IMR-90 (cell line): ENCODE measurements around the gene NFASC. TPM values are rescaled to one million over a fixed set of nuclear protein-coding genes. Genes with fewer than 3 reads are reported as not detected.

ENCODE experiments used
- ATAC-seq: fragments of 200-7000 bp; cut with Tn5 transposase; 2 replicates; pipeline ENCODE4 v1.9.1; 2020; ENCODE audit warnings: low read depth, mild to moderate bottlenecking, moderate library complexity
- BruUV-seq: library from RNA; stranded (reverse); fragments of 400-500 nt; replicated peaks from 2 replicates; lab custom pipeline; 2021; lab: Mats Ljungman, UMichigan
- CTCF ChIA-PET: fragments of 300-600 bp; formaldehyde crosslinking; extraction: SDS; loops from one replicate; lab custom pipeline; 2021; ENCODE audit warnings: antibody characterized with exemption; lab: Yijun Ruan, JAX
- POLR2A ChIA-PET: fragments of 300-600 bp; sonication (Branson Sonifier 250); formaldehyde crosslinking; loops from one replicate; lab custom pipeline; 2022; ENCODE audit warnings: antibody characterized with exemption; ENCODE audit not compliant: unreplicated experiment; lab: Charles Lee
- DNase-seq: peaks from one replicate; pipeline ENCODE4 v3.0.0; 2013
- H2AFZ ChIP-seq: replicated peaks from 2 replicates; pipeline ENCODE3; 2013; ENCODE audit warnings: low read length, mild to moderate bottlenecking; ENCODE audit not compliant: poor library complexity
- H2AK5ac ChIP-seq: 2 replicates; pipeline ENCODE4 v1.6.1; 2013; ENCODE audit warnings: low read depth, low read length, inconsistent platforms
- H2AK9ac ChIP-seq: replicated peaks from 2 replicates; pipeline ENCODE3; 2013; ENCODE audit warnings: mild to moderate bottlenecking, low read depth, low read length, moderate library complexity; ENCODE audit not compliant: poor library complexity
- H2BK120ac ChIP-seq: 2 replicates; pipeline ENCODE4 v1.6.1; 2013; ENCODE audit warnings: low read depth, low read length, inconsistent platforms
- H2BK15ac ChIP-seq: 3 replicates; pipeline ENCODE4 v1.6.1; 2013; ENCODE audit warnings: low read depth, low read length, inconsistent platforms
- H2BK20ac ChIP-seq: 2 replicates; pipeline ENCODE4 v1.6.1; 2013; ENCODE audit warnings: low read depth, mild to moderate bottlenecking, inconsistent platforms, low read length, moderate library complexity
- H2BK5ac ChIP-seq: 2 replicates; pipeline ENCODE4 v1.6.1; 2013; ENCODE audit warnings: mild to moderate bottlenecking, low read depth, low read length, inconsistent platforms; ENCODE audit not compliant: poor library complexity, severe bottlenecking
- H3K14ac ChIP-seq: replicated peaks from 2 replicates; pipeline ENCODE4 v1.6.1; 2013; ENCODE audit warnings: low read depth, low read length, inconsistent platforms
- H3K18ac ChIP-seq: 2 replicates; pipeline ENCODE4 v1.6.1; 2013; ENCODE audit warnings: low read depth, low read length, control low read depth
- H3K23ac ChIP-seq: 2 replicates; pipeline ENCODE4 v1.6.1; 2013; ENCODE audit warnings: low read depth, low read length, inconsistent platforms
- H3K27ac ChIP-seq: 2 replicates; pipeline ENCODE4 v1.5.1; 2013; ENCODE audit warnings: mild to moderate bottlenecking, control low read depth, low read length; ENCODE audit not compliant: insufficient read depth
- H3K27me3 ChIP-seq: 2 replicates; pipeline ENCODE4 v1.6.1; 2013; ENCODE audit warnings: low read length; ENCODE audit not compliant: control insufficient read depth, insufficient read depth
- H3K36me3 ChIP-seq: 2 replicates; pipeline ENCODE4 v1.6.1; 2013; ENCODE audit warnings: low read length, mixed read lengths; ENCODE audit not compliant: control insufficient read depth, insufficient read depth
- H3K4ac ChIP-seq: 2 replicates; pipeline ENCODE4 v1.6.1; 2013; ENCODE audit warnings: low read depth, low read length, inconsistent platforms
- H3K4me1 ChIP-seq: 2 replicates; pipeline ENCODE4 v1.6.1; 2013; ENCODE audit warnings: low read length, mixed read lengths; ENCODE audit not compliant: control insufficient read depth, insufficient read depth
- H3K4me2 ChIP-seq: 2 replicates; pipeline ENCODE4 v1.6.1; 2013; ENCODE audit warnings: low read depth, mild to moderate bottlenecking, control low read depth, low read length, moderate library complexity
- H3K4me3 ChIP-seq: 2 replicates; pipeline ENCODE4 v1.5.1; 2013; ENCODE audit warnings: low read depth, mild to moderate bottlenecking, control low read depth, low read length, moderate library complexity; ENCODE audit not compliant: insufficient read depth
- H3K56ac ChIP-seq: 2 replicates; pipeline ENCODE4 v1.6.1; 2013; ENCODE audit warnings: low read length, inconsistent platforms; ENCODE audit not compliant: insufficient read depth; ENCODE audit errors: extremely low read depth
- H3K79me1 ChIP-seq, 2 experiments: 2 replicates each; pipeline ENCODE4 v1.6.1; 2013; ENCODE audit warnings: low read length in 2 of 2, inconsistent platforms in 1 of 2, low read depth in 1 of 2
- H3K9ac ChIP-seq: 2 replicates; pipeline ENCODE4 v1.6.1; 2013; ENCODE audit warnings: low read depth, low read length, control low read depth
- H3K9me1 ChIP-seq: 2 replicates; pipeline ENCODE4 v1.6.1; 2013; ENCODE audit warnings: low read length, inconsistent platforms; ENCODE audit not compliant: insufficient read depth
- H3K9me3 ChIP-seq: 2 replicates; pipeline ENCODE4 v1.6.1; 2013; ENCODE audit warnings: low read length; ENCODE audit not compliant: control insufficient read depth, insufficient read depth
- H4K20me1 ChIP-seq: 2 replicates; pipeline ENCODE4 v1.6.1; 2013; ENCODE audit warnings: low read length, inconsistent platforms; ENCODE audit not compliant: insufficient read depth
- H4K5ac ChIP-seq: 2 replicates; pipeline ENCODE4 v1.6.1; 2013; ENCODE audit warnings: mild to moderate bottlenecking, low read depth, low read length, control low read depth
- H4K8ac ChIP-seq, 2 experiments: 2 replicates each; pipeline ENCODE4 v1.6.1; 2013; ENCODE audit warnings: low read depth in 2 of 2, low read length in 2 of 2, control low read depth in 1 of 2, inconsistent platforms in 1 of 2
- H4K91ac ChIP-seq: 2 replicates; pipeline ENCODE4 v1.6.1; 2013; ENCODE audit warnings: low read depth, low read length, inconsistent platforms; ENCODE audit not compliant: insufficient read depth
- CEBPB ChIP-seq: IDR thresholded peaks from 2 replicates; pipeline ENCODE4 v1.6.1; 2012; ENCODE audit warnings: low read depth, low read length, improper control_type of control experiment
- CHD1 ChIP-seq: IDR thresholded peaks from 2 replicates; pipeline ENCODE4 v1.6.1; 2012; ENCODE audit warnings: low read depth, low read length, improper control_type of control experiment
- MAFK ChIP-seq: IDR thresholded peaks from 2 replicates; pipeline ENCODE4 v1.6.1; 2012; ENCODE audit warnings: low read depth, low read length, improper control_type of control experiment
- MXI1 ChIP-seq: IDR thresholded peaks from 2 replicates; pipeline ENCODE4 v1.6.1; 2012; ENCODE audit warnings: low read depth, mild to moderate bottlenecking, low read length, moderate library complexity, borderline replicate concordance
- RFX5 ChIP-seq: IDR thresholded peaks from 2 replicates; pipeline ENCODE4 v1.8.0; 2012; ENCODE audit warnings: low read depth, mild to moderate bottlenecking, low read length, moderate library complexity
- WGBS, 2 experiments: methylation state at CpG; one replicate each; pipeline versions ENCODE4 v1.1.5 to v1.1.7; 2013; ENCODE audit warnings: missing lambda C conversion rate in 2 of 2; ENCODE audit not compliant: insufficient read length in 1 of 2; ENCODE audit errors: extremely low coverage in 2 of 2; 5-methylcytosine and 5-hydroxymethylcytosine counted together
- dilution Hi-C: fragments of 300-500 bp; cut with HindIII; formaldehyde crosslinking; loops from one replicate; pipeline ENCODE4 v1.14.3; 2018; ENCODE audit warnings: low sequenced_read_pairs; ENCODE audit not compliant: unreplicated experiment
- in situ Hi-C: fragments of 300-500 bp; cut with MboI; formaldehyde crosslinking; loops from 3 replicates; pipeline ENCODE4 v1.14.3; 2019; ENCODE audit warnings: low sequenced_read_pairs, inconsistent platforms, mixed read lengths
- intact Hi-C: fragments of 100-400 bp; cut with micrococcal nuclease; formaldehyde crosslinking; loops from 2 replicates; pipeline ENCODE4 v1.10.0; 2022
- polyA plus RNA-seq, 3 experiments: library from polyadenylated mRNA; depleted of rRNA; stranded (reverse); fragments of >200 nt; gene quantifications; 2 replicates each; pipeline ENCODE4 v1.2.3, GENCODE V29; 2012; ENCODE audit warnings: low replicate concordance in 1 of 3
- total RNA-seq: library from RNA; depleted of rRNA; stranded (reverse); fragments of >200 nt; gene quantifications from 2 replicates; pipeline ENCODE4 v1.2.3, GENCODE V29; 2012
- TF ChIP-seq, protein P1 (sequence below): fragments of 150-350 bp; IDR thresholded peaks from 2 replicates; pipeline ENCODE4 v1.6.1; 2017; ENCODE audit warnings: mild to moderate bottlenecking, antibody characterized with exemption, low read length, low read depth

Gene NFASC
- total and polyA plus RNA-seq, 2 of the 4 experiments (the other 2 are of a cell fraction), result 0.18 to 0.79 TPM

DNA sequence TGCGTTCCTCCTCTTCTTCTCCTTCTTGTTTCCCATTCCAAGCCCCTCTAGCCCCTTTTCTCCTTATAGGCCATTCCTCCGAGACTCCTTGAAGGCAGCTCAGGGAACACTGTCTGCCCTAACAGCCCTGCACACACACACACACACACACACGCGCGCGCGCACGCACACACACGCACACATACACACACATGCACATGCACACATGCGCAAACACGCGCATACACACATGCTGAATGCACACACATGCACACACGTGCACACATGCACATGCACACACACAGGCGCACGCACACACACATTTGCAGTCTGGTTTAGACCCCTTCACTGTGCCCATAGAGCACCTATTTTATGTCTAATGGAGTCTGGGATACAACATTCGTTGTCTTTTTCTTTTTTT lies 154.6 kb downstream of the NFASC start:
- Histone ChIP-seq H3K4me3 (no peak overlapping the region), H3K4me1 (no peaks in the 10 kb centered on the region), H2BK5ac (no peak overlapping the region), H3K9ac (no peak overlapping the region), H2BK120ac (no peak overlapping the region), H3K79me1 (no peaks in the 10 kb centered on the region), H3K23ac (no peak overlapping the region), H3K14ac (no peak overlapping the region), H2AFZ (no peak overlapping the region), H3K27me3 (peaks cover 36% of the 10 kb centered on the region), H3K4me2 (no peak overlapping the region), H3K4ac (no peak overlapping the region), H4K8ac (no peak overlapping the region), H4K91ac (no peak overlapping the region), H2AK5ac (no peak overlapping the region), H3K56ac (no peak overlapping the region), H2BK15ac (no peak overlapping the region), H2BK20ac (no peak overlapping the region), H3K9me3 (no peaks in the 10 kb centered on the region), H3K36me3 (no peaks in the 10 kb centered on the region), H2AK9ac (no peak overlapping the region), H4K20me1 (no peaks in the 10 kb centered on the region), H3K18ac (no peak overlapping the region), H3K27ac (no peak overlapping the region), H3K9me1 (no peaks in the 10 kb centered on the region), H4K5ac (no peak overlapping the region)
- BruUV-seq, result no TSS peak
- POLR2A ChIA-PET, result no interaction called here
- dilution Hi-C loops, result no loop called here
- TF ChIP-seq MAFK, result no peak
- TF ChIP-seq, protein P1, sequence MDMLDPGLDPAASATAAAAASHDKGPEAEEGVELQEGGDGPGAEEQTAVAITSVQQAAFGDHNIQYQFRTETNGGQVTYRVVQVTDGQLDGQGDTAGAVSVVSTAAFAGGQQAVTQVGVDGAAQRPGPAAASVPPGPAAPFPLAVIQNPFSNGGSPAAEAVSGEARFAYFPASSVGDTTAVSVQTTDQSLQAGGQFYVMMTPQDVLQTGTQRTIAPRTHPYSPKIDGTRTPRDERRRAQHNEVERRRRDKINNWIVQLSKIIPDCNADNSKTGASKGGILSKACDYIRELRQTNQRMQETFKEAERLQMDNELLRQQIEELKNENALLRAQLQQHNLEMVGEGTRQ, result no peak
- no peak for TF ChIP-seq CHD1
- no peak for TF ChIP-seq RFX5
- TF ChIP-seq MXI1, result no peak
- TF ChIP-seq CEBPB, result no peak
- in situ Hi-C loops, result no loop called here
- CTCF ChIA-PET, result interaction anchor here (0.8 kb wide), 1 partner anchor 37 kb away, joined by 3 read pairs; no protein-coding TSS in a partner anchor
- no peak for DNase-seq
- ATAC-seq, result no peak
- intact Hi-C loops, result no loop called here
- WGBS, 2 experiments, result 72% methylated on average over 11 of the region's 16 CpGs; no CpG with 5 or more reads in 1 of the 2 experiments
